SK-N-SH treated with all-trans-retinoic acid at 6 μM for 48 hours (cell line): ENCODE results near the gene RIMS4.

Experiments
- ATAC-seq: fragments of 200-7000 bp; cut with Tn5 transposase; 3 replicates; pipeline ENCODE4 v1.9.1; 2020; ENCODE audit warnings: mild to moderate bottlenecking, moderate library complexity
- ARNTL ChIP-seq: fragments of 450-650 bp; formaldehyde crosslinking; IDR thresholded peaks from 2 replicates; pipeline ENCODE4 v1.5.0; 2020; ENCODE audit warnings: low read depth, mild to moderate bottlenecking, moderate library complexity, borderline replicate concordance
- BACH2 ChIP-seq: fragments of 250-450 bp; sonication (Bioruptor Pico); IDR thresholded peaks from 2 replicates; pipeline ENCODE4 v1.9.0; 2021; ENCODE audit warnings: mild to moderate bottlenecking, borderline replicate concordance
- GLIS3 ChIP-seq: fragments of 250-450 bp; sonication (Bioruptor Pico); IDR thresholded peaks from 2 replicates; pipeline ENCODE4 v1.5.0; 2020; ENCODE audit warnings: mild to moderate bottlenecking, moderate library complexity
- ISL1 ChIP-seq: fragments of 250-450 bp; sonication (Bioruptor Pico); IDR thresholded peaks from 2 replicates; pipeline ENCODE4 v2.1.2; 2022; ENCODE audit warnings: mild to moderate bottlenecking, moderate library complexity
- OSR1 ChIP-seq: fragments of 250-450 bp; sonication (Bioruptor Pico); IDR thresholded peaks from 2 replicates; pipeline ENCODE4 v1.8.0; 2022; ENCODE audit warnings: moderate library complexity, mild to moderate bottlenecking, inconsistent platforms
- PATZ1 ChIP-seq: fragments of 250-450 bp; sonication (Bioruptor Pico); IDR thresholded peaks from 2 replicates; pipeline ENCODE4 v1.8.0; 2020; ENCODE audit warnings: mild to moderate bottlenecking, moderate library complexity, borderline replicate concordance
- POU6F1 ChIP-seq: fragments of 250-450 bp; sonication (Bioruptor Pico); IDR thresholded peaks from 2 replicates; pipeline ENCODE4 v1.8.0; 2021; ENCODE audit warnings: low read depth, mild to moderate bottlenecking, moderate library complexity, borderline replicate concordance
- PPARA ChIP-seq: fragments of 250-450 bp; sonication (Bioruptor Pico); IDR thresholded peaks from 2 replicates; pipeline ENCODE4 v1.5.0; 2020; ENCODE audit warnings: mild to moderate bottlenecking, borderline replicate concordance
- RARB ChIP-seq: fragments of 250-450 bp; sonication (Bioruptor Pico); IDR thresholded peaks from 2 replicates; pipeline ENCODE4 v1.8.0; 2021; ENCODE audit warnings: mild to moderate bottlenecking, moderate library complexity
- SNAI2 ChIP-seq: fragments of 250-450 bp; sonication (Bioruptor Pico); IDR thresholded peaks from 2 replicates; pipeline ENCODE4 v1.5.0; 2020; ENCODE audit warnings: mild to moderate bottlenecking, moderate library complexity
- TCF4 ChIP-seq: fragments of 250-450 bp; sonication (Bioruptor Pico); IDR thresholded peaks from 2 replicates; pipeline ENCODE4 v1.8.0; 2021; ENCODE audit warnings: mild to moderate bottlenecking, moderate library complexity, borderline replicate concordance
- TOX ChIP-seq: fragments of 250-450 bp; sonication (Bioruptor Pico); IDR thresholded peaks from 2 replicates; pipeline ENCODE4 v1.8.0; 2021; ENCODE audit warnings: mild to moderate bottlenecking, moderate library complexity, borderline replicate concordance
- ZC3H10 ChIP-seq: fragments of 250-450 bp; sonication (Bioruptor Pico); IDR thresholded peaks from 2 replicates; pipeline ENCODE4 v1.5.1; 2021; ENCODE audit warnings: mild to moderate bottlenecking, moderate library complexity
- ZFP3 ChIP-seq: fragments of 250-450 bp; sonication (Bioruptor Pico); IDR thresholded peaks from 2 replicates; pipeline ENCODE4 v1.5.0; 2020; ENCODE audit warnings: mild to moderate bottlenecking, moderate library complexity
- ZFP30 ChIP-seq: fragments of 450-650 bp; formaldehyde crosslinking; IDR thresholded peaks from 2 replicates; pipeline ENCODE4 v1.5.0; 2022; ENCODE audit warnings: mild to moderate bottlenecking, moderate library complexity
- ZNF8 ChIP-seq: fragments of 450-650 bp; formaldehyde crosslinking; IDR thresholded peaks from 2 replicates; pipeline ENCODE4 v1.5.0; 2020; ENCODE audit warnings: mild to moderate bottlenecking, moderate library complexity
- TF ChIP-seq, protein P1 (sequence below): fragments of 250-450 bp; sonication (Bioruptor Pico); IDR thresholded peaks from 2 replicates; pipeline ENCODE4 v1.5.0; 2020; ENCODE audit warnings: mild to moderate bottlenecking, moderate library complexity
- TF ChIP-seq, protein P2 (sequence below): fragments of 250-450 bp; sonication (Bioruptor Pico); IDR thresholded peaks from 2 replicates; pipeline ENCODE4 v1.5.1; 2021; ENCODE audit warnings: mild to moderate bottlenecking, moderate library complexity
- TF ChIP-seq, protein P3 (sequence below): fragments of 250-450 bp; sonication (Bioruptor Pico); IDR thresholded peaks from 2 replicates; pipeline ENCODE4 v1.5.1; 2020; ENCODE audit warnings: low read depth, mild to moderate bottlenecking, moderate library complexity

RIMS4 gene

DNA sequence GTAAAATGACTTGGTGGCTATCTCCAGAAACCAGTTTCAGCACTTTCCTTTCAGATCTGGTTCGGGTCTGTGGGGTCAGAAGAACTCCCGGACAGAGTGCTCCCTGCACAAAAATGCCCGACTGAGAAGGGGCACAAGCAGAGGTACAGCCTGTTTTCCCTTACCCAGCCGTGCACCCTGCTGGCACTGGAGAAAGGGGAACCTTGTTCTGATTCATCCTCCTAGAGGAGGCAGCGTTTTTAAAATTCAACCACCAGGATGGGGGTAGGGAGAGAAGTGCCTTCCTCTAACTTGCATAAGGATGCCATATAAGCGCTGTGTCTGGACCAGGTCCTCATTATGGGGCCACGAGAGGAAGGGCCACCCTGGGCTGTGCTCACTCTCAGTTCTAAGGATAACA, 17.6 kb downstream of the RIMS4 start:
- TF ChIP-seq TCF4 (CRISPR knock-in tag) (no peak), ZNF8 (CRISPR knock-in tag) (no peak), GLIS3 (CRISPR knock-in tag) (no peak), TOX (no peak)
- no peak for ATAC-seq

- no peak for ATAC-seq
- TF ChIP-seq BACH2 (CRISPR knock-in tag) (no peak), PATZ1 (CRISPR knock-in tag) (no peak), PPARA (CRISPR knock-in tag) (no peak), POU6F1 (no peak), TCF4 (CRISPR knock-in tag) (no peak), ISL1 (CRISPR knock-in tag) (no peak), GLIS3 (CRISPR knock-in tag) (no peak), ZFP30 (no peak), SNAI2 (CRISPR knock-in tag) (no peak), RARB (CRISPR knock-in tag) (no peak), ZFP3 (CRISPR knock-in tag) (no peak), ZNF8 (CRISPR knock-in tag) (no peak), TOX (no peak), ARNTL (CRISPR knock-in tag) (no peak), ZC3H10 (CRISPR knock-in tag) (no peak)
- TF ChIP-seq, protein P1, sequence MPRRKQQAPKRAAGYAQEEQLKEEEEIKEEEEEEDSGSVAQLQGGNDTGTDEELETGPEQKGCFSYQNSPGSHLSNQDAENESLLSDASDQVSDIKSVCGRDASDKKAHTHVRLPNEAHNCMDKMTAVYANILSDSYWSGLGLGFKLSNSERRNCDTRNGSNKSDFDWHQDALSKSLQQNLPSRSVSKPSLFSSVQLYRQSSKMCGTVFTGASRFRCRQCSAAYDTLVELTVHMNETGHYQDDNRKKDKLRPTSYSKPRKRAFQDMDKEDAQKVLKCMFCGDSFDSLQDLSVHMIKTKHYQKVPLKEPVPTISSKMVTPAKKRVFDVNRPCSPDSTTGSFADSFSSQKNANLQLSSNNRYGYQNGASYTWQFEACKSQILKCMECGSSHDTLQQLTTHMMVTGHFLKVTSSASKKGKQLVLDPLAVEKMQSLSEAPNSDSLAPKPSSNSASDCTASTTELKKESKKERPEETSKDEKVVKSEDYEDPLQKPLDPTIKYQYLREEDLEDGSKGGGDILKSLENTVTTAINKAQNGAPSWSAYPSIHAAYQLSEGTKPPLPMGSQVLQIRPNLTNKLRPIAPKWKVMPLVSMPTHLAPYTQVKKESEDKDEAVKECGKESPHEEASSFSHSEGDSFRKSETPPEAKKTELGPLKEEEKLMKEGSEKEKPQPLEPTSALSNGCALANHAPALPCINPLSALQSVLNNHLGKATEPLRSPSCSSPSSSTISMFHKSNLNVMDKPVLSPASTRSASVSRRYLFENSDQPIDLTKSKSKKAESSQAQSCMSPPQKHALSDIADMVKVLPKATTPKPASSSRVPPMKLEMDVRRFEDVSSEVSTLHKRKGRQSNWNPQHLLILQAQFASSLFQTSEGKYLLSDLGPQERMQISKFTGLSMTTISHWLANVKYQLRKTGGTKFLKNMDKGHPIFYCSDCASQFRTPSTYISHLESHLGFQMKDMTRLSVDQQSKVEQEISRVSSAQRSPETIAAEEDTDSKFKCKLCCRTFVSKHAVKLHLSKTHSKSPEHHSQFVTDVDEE (CRISPR knock-in tag) = no peak
- TF ChIP-seq, protein P2, sequence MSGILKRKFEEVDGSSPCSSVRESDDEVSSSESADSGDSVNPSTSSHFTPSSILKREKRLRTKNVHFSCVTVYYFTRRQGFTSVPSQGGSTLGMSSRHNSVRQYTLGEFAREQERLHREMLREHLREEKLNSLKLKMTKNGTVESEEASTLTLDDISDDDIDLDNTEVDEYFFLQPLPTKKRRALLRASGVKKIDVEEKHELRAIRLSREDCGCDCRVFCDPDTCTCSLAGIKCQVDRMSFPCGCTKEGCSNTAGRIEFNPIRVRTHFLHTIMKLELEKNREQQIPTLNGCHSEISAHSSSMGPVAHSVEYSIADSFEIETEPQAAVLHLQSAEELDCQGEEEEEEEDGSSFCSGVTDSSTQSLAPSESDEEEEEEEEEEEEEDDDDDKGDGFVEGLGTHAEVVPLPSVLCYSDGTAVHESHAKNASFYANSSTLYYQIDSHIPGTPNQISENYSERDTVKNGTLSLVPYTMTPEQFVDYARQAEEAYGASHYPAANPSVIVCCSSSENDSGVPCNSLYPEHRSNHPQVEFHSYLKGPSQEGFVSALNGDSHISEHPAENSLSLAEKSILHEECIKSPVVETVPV = no peak
- TF ChIP-seq, protein P3, sequence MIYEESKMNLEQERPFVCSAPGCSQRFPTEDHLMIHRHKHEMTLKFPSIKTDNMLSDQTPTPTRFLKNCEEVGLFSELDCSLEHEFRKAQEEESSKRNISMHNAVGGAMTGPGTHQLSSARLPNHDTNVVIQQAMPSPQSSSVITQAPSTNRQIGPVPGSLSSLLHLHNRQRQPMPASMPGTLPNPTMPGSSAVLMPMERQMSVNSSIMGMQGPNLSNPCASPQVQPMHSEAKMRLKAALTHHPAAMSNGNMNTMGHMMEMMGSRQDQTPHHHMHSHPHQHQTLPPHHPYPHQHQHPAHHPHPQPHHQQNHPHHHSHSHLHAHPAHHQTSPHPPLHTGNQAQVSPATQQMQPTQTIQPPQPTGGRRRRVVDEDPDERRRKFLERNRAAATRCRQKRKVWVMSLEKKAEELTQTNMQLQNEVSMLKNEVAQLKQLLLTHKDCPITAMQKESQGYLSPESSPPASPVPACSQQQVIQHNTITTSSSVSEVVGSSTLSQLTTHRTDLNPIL = no peak
These were observed 19.5 kb downstream of the RIMS4 start for GRCh38 chr20:44790638-44791393.

DNA sequence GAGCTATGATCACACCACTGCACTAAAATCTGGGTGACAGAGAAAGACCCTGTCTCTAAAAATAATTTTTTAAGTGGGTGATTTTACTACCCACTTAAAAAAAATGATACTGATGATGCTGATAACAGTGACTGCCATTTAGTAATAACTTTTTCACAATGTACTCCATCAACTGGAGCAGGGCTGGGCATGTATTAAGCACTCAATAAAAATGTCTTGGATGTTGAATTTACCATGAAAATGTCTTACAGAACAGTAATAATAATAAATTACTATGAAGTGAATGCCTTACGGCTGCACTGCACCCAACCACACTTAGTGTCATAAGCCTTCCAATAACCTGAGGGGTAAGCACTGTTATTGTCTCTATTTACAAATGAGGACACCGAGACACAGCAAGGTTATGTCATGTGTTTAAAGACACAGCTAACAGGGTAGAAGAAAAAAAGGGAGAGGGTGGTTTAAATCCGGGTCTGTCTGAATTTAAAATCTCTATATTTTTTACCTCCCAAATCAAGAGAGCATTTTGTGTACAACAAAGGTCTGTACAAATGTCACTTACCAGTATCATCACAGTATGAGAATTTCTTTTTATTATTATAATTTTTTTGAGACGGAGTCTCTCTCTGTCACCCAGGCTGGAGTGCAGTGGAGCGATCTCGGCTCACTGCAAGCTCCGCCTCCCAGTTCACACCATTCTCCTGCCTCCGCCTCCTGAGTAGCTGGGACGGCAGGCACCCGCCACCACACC, 21.5 kb downstream of the RIMS4 start:
- no peak for TF ChIP-seq TOX
- no peak for TF ChIP-seq TCF4 (CRISPR knock-in tag)
- TF ChIP-seq, protein P2 = no peak
- TF ChIP-seq SNAI2 (CRISPR knock-in tag) = no peak
- TF ChIP-seq, protein P1 (CRISPR knock-in tag) = no peak
- TF ChIP-seq PATZ1 (CRISPR knock-in tag) = no peak
- no peak for TF ChIP-seq ARNTL (CRISPR knock-in tag)
- no peak for TF ChIP-seq ISL1 (CRISPR knock-in tag)
- no peak for TF ChIP-seq OSR1
- TF ChIP-seq PPARA (CRISPR knock-in tag) = no peak
- TF ChIP-seq, all 23 proteins: peak for 0
- no peak for ATAC-seq
